ENCODE results near the gene SLC7A14.

Gene SLC7A14

DNA sequence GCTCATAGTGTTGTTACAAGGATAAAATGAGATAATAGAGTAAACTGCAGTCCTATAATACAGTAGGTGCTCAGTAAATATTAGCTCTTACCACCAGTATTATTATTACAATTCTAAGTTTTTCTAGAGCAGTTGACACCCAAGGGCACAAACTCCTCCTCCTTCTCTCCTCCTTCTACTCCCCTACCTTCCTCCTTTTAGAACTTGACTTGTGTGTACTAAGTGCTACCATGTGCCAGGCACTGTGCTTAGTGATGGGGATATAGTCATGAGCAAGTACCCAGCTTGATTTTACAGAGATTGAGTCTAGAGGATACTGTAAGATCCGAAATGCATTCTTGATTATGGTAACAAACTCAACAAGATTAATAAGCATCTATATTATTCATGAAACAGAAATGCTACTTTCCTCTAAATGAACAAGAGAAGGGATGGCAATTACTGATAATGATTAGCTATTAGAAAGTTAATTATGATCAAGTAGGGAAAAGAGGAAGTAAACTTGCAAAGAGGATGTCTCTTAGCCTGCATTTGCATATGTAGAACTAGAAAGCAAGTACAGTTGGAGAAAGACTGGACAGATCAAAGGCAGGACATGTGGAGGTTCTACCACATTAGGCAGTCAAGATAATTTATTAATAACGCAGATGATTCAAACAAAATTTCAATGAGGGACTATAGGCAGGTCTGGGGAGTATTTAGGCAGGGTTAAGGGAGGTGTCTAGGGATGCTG lies 94.9 kb downstream of the SLC7A14 start:
- no peaks in the 10 kb centered on the region for H3K36me3 ChIP-seq (ENCODE audit: control insufficient read depth, insufficient read depth, low read length)
- no peak overlapping the region for H3K27ac ChIP-seq (ENCODE audit: insufficient read depth, low read depth, low read length, poor library complexity, severe bottlenecking)
- 93 to 94% methylated on average over 1 to 2 of the region's 2 CpGs for WGBS, 2 experiments

DNA sequence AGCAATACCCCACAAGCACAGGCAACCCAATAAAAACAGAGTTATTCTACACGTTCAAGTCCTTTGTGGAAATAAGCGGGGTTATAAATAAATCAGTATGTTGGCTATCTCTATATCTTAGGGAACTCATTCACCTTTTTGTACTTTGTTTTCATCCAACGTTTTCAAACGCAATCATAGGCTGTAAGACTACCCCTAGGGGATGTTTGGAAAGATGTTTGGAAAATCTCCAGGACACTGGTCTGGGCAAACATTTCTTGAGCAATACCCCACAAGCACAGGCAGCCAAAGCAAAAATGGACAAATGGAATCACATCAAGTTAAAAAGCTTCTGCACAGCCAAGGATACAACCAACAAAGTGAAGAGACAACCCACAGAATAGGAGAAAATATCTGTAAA lies 97.1 kb downstream of the SLC7A14 start:
- WGBS, 2 experiments = 84 to 92% methylated on average over 2 to 4 of the region's 4 CpGs
- H3K27ac ChIP-seq (ENCODE audit: insufficient read depth, low read depth, low read length, poor library complexity, severe bottlenecking) = no peak overlapping the region
- H3K4me3 ChIP-seq (ENCODE audit: insufficient read depth, low read depth, low read length) = no peak overlapping the region
- H3K9me3 ChIP-seq (ENCODE audit: control insufficient read depth, low read length) = no peaks in the 10 kb centered on the region
- no peaks in the 10 kb centered on the region for H3K36me3 ChIP-seq (ENCODE audit: control insufficient read depth, insufficient read depth, low read length)
- H3K4me1 ChIP-seq (ENCODE audit: control insufficient read depth, insufficient read depth, low read length) = peaks cover 6% of the 10 kb centered on the region
- H3K27me3 ChIP-seq (ENCODE audit: control insufficient read depth, insufficient read depth, low read length, poor library complexity, severe bottlenecking) = no peaks in the 10 kb centered on the region

More for the DNA sequence above, 94.9 kb downstream of the SLC7A14 start:
- Histone ChIP-seq H3K27me3 (ENCODE audit: control insufficient read depth, insufficient read depth, low read length, poor library complexity, severe bottlenecking) (no peaks in the 10 kb centered on the region), H3K9me3 (ENCODE audit: control insufficient read depth, low read length) (no peaks in the 10 kb centered on the region), H3K4me1 (ENCODE audit: control insufficient read depth, insufficient read depth, low read length) (no peaks in the 10 kb centered on the region), H3K4me3 (ENCODE audit: insufficient read depth, low read depth, low read length) (no peak overlapping the region)

DNA sequence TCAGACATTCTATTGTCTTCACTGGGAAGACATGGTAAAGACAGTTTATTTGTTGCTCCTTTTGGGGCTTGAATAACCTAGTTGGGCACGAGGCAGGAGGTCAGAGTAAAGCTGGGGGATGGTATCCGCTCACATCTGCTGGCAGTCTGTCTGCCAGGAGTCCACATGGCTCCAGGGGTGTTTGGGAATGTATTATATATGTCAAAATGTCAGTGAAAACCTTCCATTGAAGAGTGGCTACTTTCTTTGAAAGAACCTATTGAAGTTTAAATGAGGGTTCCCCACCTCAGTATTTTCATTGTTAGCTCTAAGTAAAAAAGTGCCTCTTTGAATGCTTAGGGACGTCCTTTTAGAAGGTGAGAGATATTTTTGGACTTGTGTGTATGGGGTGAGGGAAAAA lies 98.8 kb downstream of the SLC7A14 start:
- no peak overlapping the region for H3K27ac ChIP-seq (ENCODE audit: insufficient read depth, low read depth, low read length, poor library complexity, severe bottlenecking)
- WGBS, 2 experiments = 45 to 60% methylated on average over 3 of the region's 3 CpGs

GRCh38 chr3:170486398-170486797 lies 99.5 kb downstream of the SLC7A14 start:
- Histone ChIP-seq H3K4me1 (ENCODE audit: control insufficient read depth, insufficient read depth, low read length) (peaks cover 6% of the 10 kb centered on the region), H3K9me3 (ENCODE audit: control insufficient read depth, low read length) (no peaks in the 10 kb centered on the region), H3K36me3 (ENCODE audit: control insufficient read depth, insufficient read depth, low read length) (no peaks in the 10 kb centered on the region), H3K4me3 (ENCODE audit: insufficient read depth, low read depth, low read length) (no peak overlapping the region), H3K27ac (ENCODE audit: insufficient read depth, low read depth, low read length, poor library complexity, severe bottlenecking) (no peak overlapping the region), H3K27me3 (ENCODE audit: control insufficient read depth, insufficient read depth, low read length, poor library complexity, severe bottlenecking) (no peaks in the 10 kb centered on the region)
- WGBS, 2 experiments = 95 to 96% methylated on average over 9 of the region's 9 CpGs

More for the DNA sequence above, 98.8 kb downstream of the SLC7A14 start:
- Histone ChIP-seq H3K4me1 (ENCODE audit: control insufficient read depth, insufficient read depth, low read length) (peaks cover 6% of the 10 kb centered on the region), H3K36me3 (ENCODE audit: control insufficient read depth, insufficient read depth, low read length) (no peaks in the 10 kb centered on the region), H3K9me3 (ENCODE audit: control insufficient read depth, low read length) (no peaks in the 10 kb centered on the region), H3K27me3 (ENCODE audit: control insufficient read depth, insufficient read depth, low read length, poor library complexity, severe bottlenecking) (no peaks in the 10 kb centered on the region), H3K4me3 (ENCODE audit: insufficient read depth, low read depth, low read length) (no peak overlapping the region)

DNA sequence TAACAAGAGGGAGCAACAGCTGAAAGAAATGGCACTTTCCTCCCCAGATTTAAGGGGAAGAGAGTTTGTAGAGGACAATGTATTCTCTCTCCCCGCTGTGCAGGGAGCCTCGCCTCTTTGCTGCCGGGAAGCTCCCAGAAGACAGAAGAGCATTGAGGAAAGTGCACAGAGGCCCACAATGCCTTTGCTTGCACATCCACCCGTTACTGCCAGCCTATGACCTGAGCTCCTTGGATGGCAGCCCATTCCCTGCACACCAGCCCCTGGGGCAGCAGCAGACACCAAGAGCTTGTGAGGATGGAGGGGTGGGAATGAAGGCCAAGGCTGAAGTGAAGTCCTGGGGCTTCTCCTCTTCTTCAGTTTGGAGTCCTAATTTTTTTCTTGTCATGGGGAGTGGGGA lies 100.2 kb downstream of the SLC7A14 start:
- Histone ChIP-seq H3K9me3 (ENCODE audit: control insufficient read depth, low read length) (no peaks in the 10 kb centered on the region), H3K4me1 (ENCODE audit: control insufficient read depth, insufficient read depth, low read length) (peaks cover 6% of the 10 kb centered on the region), H3K36me3 (ENCODE audit: control insufficient read depth, insufficient read depth, low read length) (no peaks in the 10 kb centered on the region), H3K27ac (ENCODE audit: insufficient read depth, low read depth, low read length, poor library complexity, severe bottlenecking) (no peak overlapping the region), H3K4me3 (ENCODE audit: insufficient read depth, low read depth, low read length) (no peak overlapping the region), H3K27me3 (ENCODE audit: control insufficient read depth, insufficient read depth, low read length, poor library complexity, severe bottlenecking) (no peaks in the 10 kb centered on the region)
- 83 to 89% methylated on average over 4 of the region's 4 CpGs for WGBS, 2 experiments

GRCh38 chr3:170485294-170485693 lies 100.6 kb downstream of the SLC7A14 start:
- no peak overlapping the region for H3K4me3 ChIP-seq (ENCODE audit: insufficient read depth, low read depth, low read length)
- H3K4me1 ChIP-seq (ENCODE audit: control insufficient read depth, insufficient read depth, low read length) = peaks cover 6% of the 10 kb centered on the region
- H3K27me3 ChIP-seq (ENCODE audit: control insufficient read depth, insufficient read depth, low read length, poor library complexity, severe bottlenecking) = no peaks in the 10 kb centered on the region
- no peak overlapping the region for H3K27ac ChIP-seq (ENCODE audit: insufficient read depth, low read depth, low read length, poor library complexity, severe bottlenecking)
- H3K9me3 ChIP-seq (ENCODE audit: control insufficient read depth, low read length) = no peaks in the 10 kb centered on the region
- 64 to 65% methylated on average over 3 of the region's 3 CpGs for WGBS, 2 experiments
- H3K36me3 ChIP-seq (ENCODE audit: control insufficient read depth, insufficient read depth, low read length) = no peaks in the 10 kb centered on the region

- 87 to 89% methylated on average over 4 of the region's 4 CpGs for WGBS, 2 experiments
- Histone ChIP-seq H3K4me1 (ENCODE audit: control insufficient read depth, insufficient read depth, low read length) (peaks cover 6% of the 10 kb centered on the region), H3K9me3 (ENCODE audit: control insufficient read depth, low read length) (no peaks in the 10 kb centered on the region), H3K27me3 (ENCODE audit: control insufficient read depth, insufficient read depth, low read length, poor library complexity, severe bottlenecking) (no peaks in the 10 kb centered on the region), H3K36me3 (ENCODE audit: control insufficient read depth, insufficient read depth, low read length) (no peaks in the 10 kb centered on the region), H3K27ac (ENCODE audit: insufficient read depth, low read depth, low read length, poor library complexity, severe bottlenecking) (no peak overlapping the region), H3K4me3 (ENCODE audit: insufficient read depth, low read depth, low read length) (no peak overlapping the region)
These were observed 101.0 kb downstream of the SLC7A14 start for GRCh38 chr3:170484869-170485268.

DNA sequence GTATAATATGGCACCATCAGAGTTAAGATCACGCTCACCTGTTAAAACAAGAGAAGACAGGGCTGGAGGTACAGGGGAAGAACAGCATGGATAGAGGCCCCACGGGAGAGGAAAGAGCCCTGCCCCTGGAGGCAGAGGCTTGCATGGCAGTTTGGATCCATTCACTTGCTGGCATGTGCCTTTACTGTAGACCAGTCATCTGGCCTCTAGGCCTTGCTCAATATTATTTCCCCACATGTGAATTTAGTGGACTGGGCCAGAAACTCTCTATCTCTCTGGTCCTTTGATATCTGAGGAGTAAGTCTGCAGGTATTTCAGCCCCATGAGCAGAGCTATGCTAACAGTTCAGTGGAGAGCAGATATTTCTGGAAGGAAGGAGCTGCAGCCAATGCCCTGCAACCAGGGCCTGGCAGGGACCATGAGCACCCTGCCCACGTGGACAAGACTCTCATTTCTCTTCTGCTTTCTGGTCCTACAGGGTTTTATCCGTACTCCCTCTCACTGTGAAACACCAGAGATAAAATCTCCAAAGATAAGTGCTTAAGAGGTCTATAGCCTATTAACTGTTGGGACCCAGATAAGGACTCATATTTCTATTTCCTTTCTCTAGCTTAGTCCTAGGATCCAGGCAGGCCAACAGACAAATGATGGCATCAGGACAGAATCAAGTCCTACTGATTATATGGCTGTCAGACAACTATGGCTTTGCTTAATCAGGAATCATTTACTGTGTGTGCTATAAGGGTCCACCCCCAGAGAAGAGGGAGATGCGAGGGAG lies 102.2 kb downstream of the SLC7A14 start:
- 82% methylated on average over 4 to 5 of the region's 5 CpGs for WGBS, 2 experiments
- no peak overlapping the region for H3K4me3 ChIP-seq (ENCODE audit: insufficient read depth, low read depth, low read length)
- no peaks in the 10 kb centered on the region for H3K27me3 ChIP-seq (ENCODE audit: control insufficient read depth, insufficient read depth, low read length, poor library complexity, severe bottlenecking)
- no peaks in the 10 kb centered on the region for H3K9me3 ChIP-seq (ENCODE audit: control insufficient read depth, low read length)
- no peak overlapping the region for H3K27ac ChIP-seq (ENCODE audit: insufficient read depth, low read depth, low read length, poor library complexity, severe bottlenecking)
- H3K4me1 ChIP-seq (ENCODE audit: control insufficient read depth, insufficient read depth, low read length) = peaks cover 6% of the 10 kb centered on the region
- no peaks in the 10 kb centered on the region for H3K36me3 ChIP-seq (ENCODE audit: control insufficient read depth, insufficient read depth, low read length)

DNA sequence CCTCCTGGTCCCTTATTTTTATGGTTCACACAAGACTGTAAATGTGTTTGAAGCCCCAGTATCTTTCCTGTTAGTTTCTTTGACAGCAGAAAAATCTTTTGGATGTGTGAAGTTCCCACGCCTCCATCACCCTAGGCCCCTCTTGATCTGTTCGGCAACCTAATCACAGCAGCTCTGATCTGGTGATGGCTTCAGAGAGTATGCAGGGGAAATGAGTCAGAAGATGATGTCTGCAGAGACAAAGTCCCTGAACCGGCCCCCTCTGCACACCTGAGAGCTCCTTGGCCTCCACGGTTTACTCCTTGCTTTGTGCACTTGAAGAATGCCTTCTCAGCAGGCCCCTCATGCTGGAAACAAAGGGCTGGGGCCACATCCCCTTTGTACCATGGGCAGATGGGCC lies 103.7 kb downstream of the SLC7A14 start:
- peaks cover 6% of the 10 kb centered on the region for H3K4me1 ChIP-seq (ENCODE audit: control insufficient read depth, insufficient read depth, low read length)
- 79 to 83% methylated on average over 4 of the region's 4 CpGs for WGBS, 2 experiments
- no peaks in the 10 kb centered on the region for H3K9me3 ChIP-seq (ENCODE audit: control insufficient read depth, low read length)
- no peaks in the 10 kb centered on the region for H3K36me3 ChIP-seq (ENCODE audit: control insufficient read depth, insufficient read depth, low read length)
- no peak overlapping the region for H3K27ac ChIP-seq (ENCODE audit: insufficient read depth, low read depth, low read length, poor library complexity, severe bottlenecking)
- no peak overlapping the region for H3K4me3 ChIP-seq (ENCODE audit: insufficient read depth, low read depth, low read length)
- H3K27me3 ChIP-seq (ENCODE audit: control insufficient read depth, insufficient read depth, low read length, poor library complexity, severe bottlenecking) = no peaks in the 10 kb centered on the region

- WGBS, 2 experiments = 94 to 96% methylated on average over 4 of the region's 4 CpGs
These were observed 105.8 kb downstream of the SLC7A14 start for GRCh38 chr3:170480111-170480510.

More at GRCh38 chr3:170480111-170480510, 105.8 kb downstream of the SLC7A14 start:
- Histone ChIP-seq H3K27ac (ENCODE audit: insufficient read depth, low read depth, low read length, poor library complexity, severe bottlenecking) (no peak overlapping the region), H3K4me1 (ENCODE audit: control insufficient read depth, insufficient read depth, low read length) (peaks cover 9% of the 10 kb centered on the region), H3K4me3 (ENCODE audit: insufficient read depth, low read depth, low read length) (no peak overlapping the region), H3K9me3 (ENCODE audit: control insufficient read depth, low read length) (no peaks in the 10 kb centered on the region), H3K36me3 (ENCODE audit: control insufficient read depth, insufficient read depth, low read length) (no peaks in the 10 kb centered on the region), H3K27me3 (ENCODE audit: control insufficient read depth, insufficient read depth, low read length, poor library complexity, severe bottlenecking) (no peaks in the 10 kb centered on the region)
